Measurements from ENCODE around the gene HMBS.
A peak's percentile ranks its signal among the peaks of the same experiment; 100 is the strongest.
"Not testable (repeated sequence)": the region's sequence is repeated elsewhere in the genome, so short reads cannot be mapped to it uniquely, and the experiment has no call there.

The HMBS gene

GRCh38 chr11:119118946-119119345 is 34.3 kb downstream of the HMBS start:
- DNase-seq (ENCODE audit: low read depth), result no peak

DNA sequence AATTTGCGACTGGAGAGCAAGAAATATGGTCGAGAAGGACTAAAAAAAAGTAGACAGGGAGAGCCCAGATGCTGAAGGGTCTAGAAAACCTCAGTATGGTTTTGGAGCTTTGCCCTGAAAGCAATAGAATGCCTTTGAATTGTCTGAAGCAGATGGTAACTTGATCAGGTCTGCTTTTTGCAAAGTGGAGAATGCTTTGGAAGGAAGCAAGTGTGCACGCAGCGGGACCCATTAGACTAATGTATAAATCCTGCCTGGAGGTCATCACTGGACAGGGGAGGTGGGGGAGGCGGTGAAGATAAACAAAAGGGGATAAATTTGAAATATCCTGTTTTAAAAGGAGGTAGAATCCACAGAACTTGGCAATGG is 35.9 kb downstream of the HMBS start:
- DNase-seq (ENCODE audit: low read depth), result no peak

- peak; percentile 98 for DNase-seq (ENCODE audit: low read depth)
These were observed 36.5 kb downstream of the HMBS start, which contains the start of gene HINFP for GRCh38 chr11:119121008-119121810. Gene HINFP (plus strand): TSS chr11:119121580. CDS start chr11:119126945, 5,365 bp downstream.

GRCh38 chr11:119121811-119122124 is 37.1 kb downstream of the HMBS start:
- no peak for DNase-seq (ENCODE audit: low read depth)

GRCh38 chr11:119125821-119126220 is 41.1 kb downstream of the HMBS start:
- no peak for DNase-seq (ENCODE audit: low read depth)

DNA sequence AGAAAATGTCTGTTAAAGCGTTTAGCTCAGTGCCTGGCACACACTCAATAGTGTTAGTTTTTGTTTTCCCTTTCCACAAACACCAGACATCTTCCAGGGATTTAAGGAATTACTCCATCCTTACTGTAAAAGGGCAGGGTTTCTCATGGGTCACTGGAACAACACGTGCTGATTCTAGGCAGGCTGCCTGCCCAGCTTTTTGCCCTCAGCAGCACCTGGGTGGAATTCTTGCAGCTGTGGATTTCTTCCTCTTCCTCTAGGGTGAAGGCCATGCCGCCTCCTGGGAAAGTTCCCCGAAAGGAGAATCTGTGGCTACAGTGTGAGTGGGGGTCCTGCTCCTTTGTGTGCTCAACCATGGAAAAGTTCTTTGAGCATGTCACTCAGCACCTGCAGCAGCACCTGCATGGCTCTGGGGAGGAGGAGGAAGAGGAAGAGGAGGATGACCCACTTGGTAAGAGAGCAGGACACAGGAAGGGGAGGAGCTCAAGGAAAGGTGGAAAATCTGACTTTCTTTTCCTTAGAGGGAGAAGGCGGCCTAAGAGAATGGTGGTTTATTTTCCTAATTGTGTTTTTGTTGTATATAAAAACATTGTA is 42.1 kb downstream of the HMBS start:
- DNase-seq (ENCODE audit: low read depth), result no peak

DNA sequence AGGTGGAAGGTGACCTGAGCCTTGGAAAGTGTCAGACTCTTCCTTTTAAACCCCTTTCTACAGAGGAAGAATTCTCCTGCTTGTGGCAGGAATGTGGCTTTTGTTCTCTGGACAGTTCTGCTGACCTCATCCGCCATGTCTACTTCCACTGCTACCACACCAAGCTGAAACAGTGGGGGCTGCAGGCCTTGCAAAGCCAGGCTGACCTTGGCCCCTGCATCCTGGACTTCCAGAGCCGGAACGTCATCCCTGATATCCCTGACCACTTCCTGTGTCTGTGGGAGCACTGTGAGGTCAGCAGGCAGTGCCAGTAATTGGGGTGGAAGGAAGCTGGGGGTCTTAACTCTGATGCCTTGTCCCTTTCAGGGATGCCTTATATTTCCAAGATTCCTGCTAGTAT is 46.0 kb downstream of the HMBS start:
- DNase-seq (ENCODE audit: low read depth), result no peak

DNA sequence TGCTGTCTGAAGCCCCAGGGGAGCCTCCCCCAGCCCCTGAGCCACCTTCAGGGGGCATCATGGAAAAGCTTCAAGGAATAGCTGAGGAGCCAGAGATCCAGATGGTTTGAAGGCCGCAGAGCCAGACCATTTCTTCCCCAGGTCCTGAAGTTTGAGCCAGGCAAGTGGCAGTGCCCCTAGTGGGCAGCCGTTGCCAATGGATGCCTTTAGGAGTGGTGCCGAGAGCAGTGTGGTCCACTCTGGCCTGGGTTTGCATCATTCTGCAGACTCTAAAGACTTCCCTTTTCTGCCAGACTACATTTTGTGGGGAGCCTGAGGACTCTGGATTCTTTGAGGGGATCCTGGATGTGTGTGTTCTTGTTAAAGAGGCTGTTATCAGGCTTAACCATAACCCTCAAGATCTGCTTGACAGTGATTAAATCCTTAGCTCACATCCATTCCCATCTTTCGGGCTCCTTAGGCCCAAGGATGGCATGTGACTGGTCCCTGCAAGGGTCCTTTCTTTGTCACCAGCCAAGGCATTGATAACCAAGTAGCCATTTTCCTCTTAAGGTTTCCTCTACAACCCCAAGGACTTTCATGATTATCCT is 49.8 kb downstream of the HMBS start:
- DNase-seq (ENCODE audit: low read depth), result no peak

DNA sequence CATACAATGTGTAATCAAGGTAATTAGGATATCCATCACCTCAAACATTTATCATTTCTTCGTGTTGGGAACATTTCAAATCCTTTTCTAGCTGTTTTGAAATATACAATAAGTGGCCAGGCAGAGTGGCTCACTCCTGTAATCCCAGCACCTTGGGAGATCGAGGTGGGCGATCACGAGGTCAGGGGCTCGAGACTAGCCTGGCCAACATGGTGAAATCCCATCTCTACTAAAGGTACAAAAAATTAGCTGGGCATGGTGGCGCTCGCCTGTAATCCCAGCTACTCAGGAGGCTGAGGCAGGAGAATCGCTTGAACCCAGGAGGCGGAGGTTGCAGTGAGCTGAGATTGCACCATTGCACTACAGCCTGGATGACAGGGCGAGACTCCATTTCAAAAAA is 54.6 kb downstream of the HMBS start:
- not testable (repeated sequence) for DNase-seq (ENCODE audit: low read depth)

Measured in stromal cell of bone marrow (primary cell).